CD14-positive monocyte (primary cell): ENCODE data around the gene LRRC45. TPM values are rescaled to one million over a fixed set of nuclear protein-coding genes. Genes with fewer than 3 reads are reported as not detected.

Source experiments
- DNase-seq, 3 donors: peaks; one replicate each; pipeline ENCODE4 v3.0.0-alpha.2; 2011 to 2022
- H2AFZ ChIP-seq: 2 replicates; pipeline ENCODE4 v1.6.0; 2012; ENCODE audit warnings: mild to moderate bottlenecking, low read depth, low read length, inconsistent platforms; ENCODE audit not compliant: insufficient read depth, poor library complexity, severe bottlenecking
- H3K27ac ChIP-seq, 2 donors: 1 replicate in 1 of 2; 2 replicates in 1 of 2; pipeline ENCODE4 v1.5.1; 2012 to 2013; ENCODE audit warnings: low read length in 2 of 2, control low read depth in 1 of 2, inconsistent platforms in 1 of 2, low read depth in 1 of 2, mild to moderate bottlenecking in 1 of 2
- H3K27me3 ChIP-seq, 2 donors: one replicate each; pipeline versions ENCODE4 v1.6.0 to v1.6.1; 2011 to 2013; ENCODE audit warnings: low read length in 2 of 2; ENCODE audit not compliant: control insufficient read depth in 2 of 2, insufficient read depth in 2 of 2
- H3K36me3 ChIP-seq, 2 donors: replicated peaks in 1 of 2; 1 replicate in 1 of 2; 2 replicates in 1 of 2; pipeline versions ENCODE4 v1.5.1 to v1.6.1; 2012 to 2013; ENCODE audit warnings: low read length in 2 of 2, control low read depth in 1 of 2, inconsistent platforms in 1 of 2, mild to moderate bottlenecking in 1 of 2; ENCODE audit not compliant: insufficient read depth in 2 of 2, control insufficient read depth in 1 of 2
- H3K4me1 ChIP-seq, 2 donors: 1 replicate in 1 of 2; 2 replicates in 1 of 2; pipeline versions ENCODE4 v1.5.1 to v1.6.1; 2012 to 2013; ENCODE audit warnings: low read length in 2 of 2, control low read depth in 1 of 2, inconsistent platforms in 1 of 2, mild to moderate bottlenecking in 1 of 2, moderate library complexity in 1 of 2; ENCODE audit not compliant: insufficient read depth in 2 of 2, control insufficient read depth in 1 of 2
- H3K4me2 ChIP-seq: replicated peaks from 2 replicates; pipeline ENCODE3; 2012; ENCODE audit warnings: low read length, moderate library complexity, mild to moderate bottlenecking; ENCODE audit not compliant: poor library complexity, severe bottlenecking; ENCODE audit errors: extremely low read depth
- H3K4me3 ChIP-seq, 3 experiments: fragments of 200-600 bp in 1 of 3; sonication (generic) in 1 of 3; replicated peaks in 1 of 3; 1 replicate in 2 of 3; 2 replicates in 1 of 3; pipeline ENCODE4 v1.5.1; 2011 to 2013; ENCODE audit warnings: low read length in 3 of 3, mild to moderate bottlenecking in 3 of 3, control low read depth in 2 of 3, low read depth in 2 of 3, inconsistent platforms in 1 of 3, moderate library complexity in 1 of 3
- H3K79me2 ChIP-seq: 2 replicates; pipeline ENCODE4 v1.6.0; 2012; ENCODE audit warnings: mild to moderate bottlenecking, control low read depth, inconsistent platforms, low read length, moderate library complexity; ENCODE audit not compliant: insufficient read depth
- H3K9ac ChIP-seq: 2 replicates; pipeline ENCODE4 v1.6.0; 2017; ENCODE audit warnings: low read length, mild to moderate bottlenecking; ENCODE audit not compliant: insufficient read depth, poor library complexity, severe bottlenecking
- H3K9me3 ChIP-seq, 2 donors: replicated peaks in 1 of 2; 1 replicate in 1 of 2; 2 replicates in 1 of 2; pipeline versions ENCODE4 v1.5.1 to v1.6.1; 2012 to 2013; ENCODE audit warnings: low read length in 2 of 2, control low read depth in 1 of 2; ENCODE audit not compliant: control insufficient read depth in 1 of 2, insufficient read depth in 1 of 2
- H4K20me1 ChIP-seq: 2 replicates; pipeline ENCODE4 v1.6.0; 2012; ENCODE audit warnings: mild to moderate bottlenecking, low read length, control low read depth, moderate library complexity; ENCODE audit not compliant: insufficient read depth
- H3K27ac Mint-ChIP-seq, 7 donors: one replicate each; pipeline ENCODE4 v1.8.0; 2020; ENCODE audit warnings: mild to moderate bottlenecking in 7 of 7, mixed read lengths in 7 of 7, moderate library complexity in 6 of 7, inconsistent platforms in 2 of 7
- H3K27me3 Mint-ChIP-seq, 3 donors: one replicate each; pipeline ENCODE4 v1.8.0; 2021 to 2022; ENCODE audit warnings: low read depth in 3 of 3, mild to moderate bottlenecking in 3 of 3, mixed read lengths in 3 of 3, moderate library complexity in 3 of 3, inconsistent platforms in 1 of 3
- H3K36me3 Mint-ChIP-seq, 2 donors: one replicate each; pipeline ENCODE4 v1.8.0; 2020; ENCODE audit warnings: mixed read lengths in 2 of 2, inconsistent platforms in 1 of 2, mild to moderate bottlenecking in 1 of 2
- H3K4me1 Mint-ChIP-seq: one replicate; pipeline ENCODE4 v1.8.0; 2020; ENCODE audit warnings: mild to moderate bottlenecking, mixed read lengths
- H3K4me3 Mint-ChIP-seq, 2 donors: one replicate each; pipeline ENCODE4 v1.8.0; 2020; ENCODE audit warnings: mild to moderate bottlenecking in 2 of 2, mixed read lengths in 2 of 2, moderate library complexity in 1 of 2
- H3K9me3 Mint-ChIP-seq, 7 donors: one replicate each; pipeline ENCODE4 v1.8.0; 2020 to 2022; ENCODE audit warnings: mixed read lengths in 7 of 7, mild to moderate bottlenecking in 6 of 7, moderate library complexity in 6 of 7, inconsistent platforms in 2 of 7
- CTCF ChIP-seq: fragments of 200-600 bp; IDR thresholded peaks from one replicate; pipeline ENCODE4 v1.8.0; 2022; ENCODE audit warnings: antibody characterized with exemption, mild to moderate bottlenecking
- WGBS: methylation state at CpG from one replicate; pipeline ENCODE4 v1.1.5; 2013; ENCODE audit warnings: missing lambda C conversion rate; ENCODE audit not compliant: insufficient coverage; 5-methylcytosine and 5-hydroxymethylcytosine counted together
- intact Hi-C, 2 donors: fragments of 100-400 bp; cut with micrococcal nuclease; formaldehyde crosslinking; loops; one replicate each; pipeline versions ENCODE4 v1.15.0 to v1.15.1; 2023
- polyA plus RNA-seq, 3 donors: library from polyadenylated mRNA; depleted of rRNA in 1 of 3; unstranded in 2 of 3; stranded (reverse) in 1 of 3; fragments of 300-500 nt in 2 of 3; fragments of >200 nt in 1 of 3; fragmentation: Illumina TruSeq in 2 of 3; gene quantifications; 1 replicate in 2 of 3; 2 replicates in 1 of 3; pipeline ENCODE4 v1.2.3, GENCODE V29; 2012 to 2021

The LRRC45 gene
- polyA plus RNA-seq, 3 donors = 2.6 to 12.2 (median 3.4) TPM

DNA sequence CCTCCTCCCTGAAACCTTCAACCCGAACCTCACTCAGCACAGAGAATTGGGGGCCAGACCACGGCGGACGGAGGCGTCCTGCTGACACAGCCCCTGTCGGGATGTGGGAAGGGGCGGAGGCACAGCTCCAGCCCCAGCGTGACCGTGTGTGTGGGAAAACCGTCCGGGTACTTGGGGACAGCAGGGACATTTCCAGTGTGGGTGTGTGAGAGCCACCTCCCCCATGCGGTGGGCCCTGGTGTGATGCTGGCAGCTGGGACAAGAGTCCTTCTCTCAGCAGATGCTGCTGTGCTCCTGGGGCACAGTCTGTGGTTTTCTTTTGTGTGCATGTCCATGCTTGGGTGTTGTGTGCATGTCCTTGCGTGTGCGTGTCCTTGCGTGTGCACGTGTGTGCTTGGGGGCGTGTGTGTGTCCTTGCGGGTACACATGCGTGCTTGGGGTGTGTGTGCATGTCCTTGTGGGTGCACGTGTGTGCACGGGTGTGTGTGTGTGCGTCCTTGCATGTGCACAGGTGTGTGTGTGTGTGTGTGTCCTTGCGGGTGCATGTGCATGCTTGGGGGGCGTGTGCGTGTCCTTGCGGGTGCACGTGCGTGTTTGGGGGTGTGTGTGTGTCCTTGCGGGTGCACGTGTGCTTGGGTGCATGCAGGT is 17.3 kb upstream of the LRRC45 start:
- Mint-ChIP-seq H3K4me1 (no peaks in the 10 kb centered on the region), H3K4me3 (no peak overlapping the region), H3K9me3 (no peaks in the 10 kb centered on the region), H3K27ac (no peak overlapping the region), H3K27me3 (peaks cover 2 to 3% (median 2%) of the 10 kb centered on the region in 3 donors), H3K36me3 (peaks cover 0 to 12% of the 10 kb centered on the region in 2 donors)
- intact Hi-C loops = no loop called here
- H3K9ac ChIP-seq = no peak overlapping the region
- no peak overlapping the region for H3K27ac ChIP-seq
- no peak for TF ChIP-seq CTCF
- 98% methylated on average over 25 of the region's 30 CpGs for WGBS
- H3K79me2 ChIP-seq = no peaks in the 10 kb centered on the region
- no peaks in the 10 kb centered on the region for H3K9me3 ChIP-seq
- no peak for DNase-seq
- no peaks in the 10 kb centered on the region for H3K27me3 ChIP-seq
- no peaks in the 10 kb centered on the region for H3K4me1 ChIP-seq
- no peak overlapping the region for H3K4me2 ChIP-seq
- H3K36me3 ChIP-seq = peaks cover 0 to 9% of the 10 kb centered on the region in 2 donors
- H3K4me3 ChIP-seq = no peak overlapping the region
- H4K20me1 ChIP-seq = peaks cover 7% of the 10 kb centered on the region
- H2AFZ ChIP-seq = no peak overlapping the region

GRCh38 chr17:82006468-82007227 is 16.5 kb upstream of the LRRC45 start:
- H3K27ac Mint-ChIP-seq = no peak overlapping the region
- no peak overlapping the region for H3K4me3 Mint-ChIP-seq
- WGBS = 97% methylated on average over 15 of the region's 24 CpGs
- H3K9me3 ChIP-seq = no peaks in the 10 kb centered on the region
- peaks cover 7% of the 10 kb centered on the region for H4K20me1 ChIP-seq
- H3K79me2 ChIP-seq = no peaks in the 10 kb centered on the region
- intact Hi-C loops = no loop called here
- no peak overlapping the region for H3K4me3 ChIP-seq
- peaks cover 2 to 4% (median 2%) of the 10 kb centered on the region in 3 donors for H3K27me3 Mint-ChIP-seq
- no peak overlapping the region for H2AFZ ChIP-seq
- no peaks in the 10 kb centered on the region for H3K9me3 Mint-ChIP-seq
- no peak for DNase-seq
- H3K4me1 ChIP-seq = no peaks in the 10 kb centered on the region
- peaks cover 2 to 14% of the 10 kb centered on the region in 2 donors for H3K36me3 Mint-ChIP-seq
- H3K4me1 Mint-ChIP-seq = no peaks in the 10 kb centered on the region
- H3K36me3 ChIP-seq = peaks cover 4 to 9% of the 10 kb centered on the region in 2 donors
- no peaks in the 10 kb centered on the region for H3K27me3 ChIP-seq
- H3K27ac ChIP-seq = no peak overlapping the region
- H3K9ac ChIP-seq = no peak overlapping the region
- TF ChIP-seq CTCF = no peak
- H3K4me2 ChIP-seq = no peak overlapping the region
